IMR-90 (cell line): ENCODE measurements around the gene NR6A1.

ENCODE experiments used
- CEBPB ChIP-seq: IDR thresholded peaks from 2 replicates; pipeline ENCODE4 v1.6.1; 2012; ENCODE audit warnings: low read depth, low read length, improper control_type of control experiment
- CHD1 ChIP-seq: IDR thresholded peaks from 2 replicates; pipeline ENCODE4 v1.6.1; 2012; ENCODE audit warnings: low read depth, low read length, improper control_type of control experiment
- CTCF ChIP-seq: conservative IDR thresholded peaks from 2 replicates; pipeline ENCODE4 v1.5.1; 2012; ENCODE audit warnings: mild to moderate bottlenecking, low read depth, low read length, improper control_type of control experiment
- MAFK ChIP-seq: IDR thresholded peaks from 2 replicates; pipeline ENCODE4 v1.6.1; 2012; ENCODE audit warnings: low read depth, low read length, improper control_type of control experiment
- MXI1 ChIP-seq: IDR thresholded peaks from 2 replicates; pipeline ENCODE4 v1.6.1; 2012; ENCODE audit warnings: low read depth, mild to moderate bottlenecking, low read length, moderate library complexity, borderline replicate concordance
- POLR2A ChIP-seq: IDR thresholded peaks from 2 replicates; pipeline ENCODE4 v1.6.1; 2012; ENCODE audit warnings: mild to moderate bottlenecking, low read depth, low read length
- RAD21 ChIP-seq: IDR thresholded peaks from 2 replicates; pipeline ENCODE4 v1.6.1; 2012; ENCODE audit warnings: low read length, improper control_type of control experiment
- RCOR1 ChIP-seq: IDR thresholded peaks from 2 replicates; pipeline ENCODE4 v1.6.1; 2012; ENCODE audit warnings: mild to moderate bottlenecking, low read length, improper control_type of control experiment; ENCODE audit not compliant: insufficient replicate concordance
- RFX5 ChIP-seq: IDR thresholded peaks from 2 replicates; pipeline ENCODE4 v1.8.0; 2012; ENCODE audit warnings: low read depth, mild to moderate bottlenecking, low read length, moderate library complexity
- TF ChIP-seq, protein P1 (sequence below): fragments of 150-350 bp; IDR thresholded peaks from 2 replicates; pipeline ENCODE4 v1.6.1; 2016; ENCODE audit warnings: low read depth, mild to moderate bottlenecking, low read length, moderate library complexity, borderline replicate concordance
- TF ChIP-seq, protein P2 (sequence below): fragments of 150-350 bp; IDR thresholded peaks from 2 replicates; pipeline ENCODE4 v1.6.1; 2017; ENCODE audit warnings: mild to moderate bottlenecking, antibody characterized with exemption, low read length, low read depth

GRCh38 chr9:124639637-124640036 is 131.5 kb downstream of the NR6A1 start:
- TF ChIP-seq CTCF (no peak), POLR2A (no peak), RCOR1 (no peak), RFX5 (no peak), MAFK (no peak), MXI1 (no peak), CEBPB (no peak), RAD21 (no peak), CHD1 (no peak)
- TF ChIP-seq, protein P1, sequence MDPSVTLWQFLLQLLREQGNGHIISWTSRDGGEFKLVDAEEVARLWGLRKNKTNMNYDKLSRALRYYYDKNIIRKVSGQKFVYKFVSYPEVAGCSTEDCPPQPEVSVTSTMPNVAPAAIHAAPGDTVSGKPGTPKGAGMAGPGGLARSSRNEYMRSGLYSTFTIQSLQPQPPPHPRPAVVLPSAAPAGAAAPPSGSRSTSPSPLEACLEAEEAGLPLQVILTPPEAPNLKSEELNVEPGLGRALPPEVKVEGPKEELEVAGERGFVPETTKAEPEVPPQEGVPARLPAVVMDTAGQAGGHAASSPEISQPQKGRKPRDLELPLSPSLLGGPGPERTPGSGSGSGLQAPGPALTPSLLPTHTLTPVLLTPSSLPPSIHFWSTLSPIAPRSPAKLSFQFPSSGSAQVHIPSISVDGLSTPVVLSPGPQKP = no peak
- TF ChIP-seq, protein P2, sequence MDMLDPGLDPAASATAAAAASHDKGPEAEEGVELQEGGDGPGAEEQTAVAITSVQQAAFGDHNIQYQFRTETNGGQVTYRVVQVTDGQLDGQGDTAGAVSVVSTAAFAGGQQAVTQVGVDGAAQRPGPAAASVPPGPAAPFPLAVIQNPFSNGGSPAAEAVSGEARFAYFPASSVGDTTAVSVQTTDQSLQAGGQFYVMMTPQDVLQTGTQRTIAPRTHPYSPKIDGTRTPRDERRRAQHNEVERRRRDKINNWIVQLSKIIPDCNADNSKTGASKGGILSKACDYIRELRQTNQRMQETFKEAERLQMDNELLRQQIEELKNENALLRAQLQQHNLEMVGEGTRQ = no peak
